Metanephros (tissue), 2 donors: ENCODE results near the gene ARMC7. TPM values are rescaled to one million over a fixed set of nuclear protein-coding genes. Genes with fewer than 3 reads are reported as not detected.

Experiments used
- small RNA-seq: library from RNA; depleted of rRNA; stranded (forward); fragments of <200 nt; gene quantifications from one replicate; pipeline ENCODE3, GENCODE V24; 2014; ENCODE audit warnings: low replicate concordance
- total RNA-seq: library from RNA; depleted of rRNA; stranded (reverse); fragments of >200 nt; gene quantifications from one replicate; pipeline ENCODE4 v1.2.3, GENCODE V29; 2014

Gene ARMC7
- 9.2 TPM for total RNA-seq

DNA sequence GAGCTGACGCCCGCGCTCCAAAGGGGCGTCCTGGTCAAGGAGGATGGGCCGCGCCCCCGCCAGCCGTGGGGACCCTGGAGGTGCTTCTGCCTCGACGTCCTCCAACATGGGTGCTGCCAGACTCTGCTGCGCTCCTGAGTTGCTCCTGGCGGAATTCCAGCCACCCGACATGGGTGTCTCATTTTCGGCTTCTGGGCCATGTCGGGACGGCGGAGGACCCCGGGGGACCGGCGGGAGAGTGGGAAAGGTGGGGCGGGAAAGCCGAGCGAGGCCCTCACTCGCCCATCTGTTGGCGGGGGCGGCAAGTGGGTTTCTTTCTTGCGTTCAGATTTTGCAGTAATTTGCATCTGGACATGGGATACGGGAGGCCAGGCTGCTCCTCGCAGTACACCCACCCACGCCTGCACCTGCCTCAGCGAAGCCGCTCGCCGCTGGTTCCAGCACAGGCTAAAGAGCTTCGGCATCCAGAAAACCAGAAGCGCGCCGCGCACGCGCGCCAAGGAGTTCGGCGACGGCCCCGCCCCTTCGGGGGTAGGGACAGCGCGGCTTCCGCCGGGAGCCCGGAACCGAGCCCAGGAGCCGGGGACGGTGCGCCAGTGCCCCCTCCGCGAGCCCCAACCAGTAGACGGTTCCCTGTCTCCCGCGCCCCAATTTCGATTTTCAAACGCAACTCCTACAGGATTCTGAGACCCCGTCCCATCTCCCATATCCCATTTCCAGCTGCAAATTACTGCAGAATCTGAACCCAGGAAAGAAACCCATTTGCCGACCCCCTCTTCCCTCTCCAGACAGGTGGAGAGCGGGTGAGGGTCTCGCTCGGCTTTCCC is at the start of gene ARMC7:
Gene ARMC7 (plus strand): TSS at position 563 of the 827 bp plus-strand sequence. CDS start 320 bp downstream, outside the sequence.

DNA sequence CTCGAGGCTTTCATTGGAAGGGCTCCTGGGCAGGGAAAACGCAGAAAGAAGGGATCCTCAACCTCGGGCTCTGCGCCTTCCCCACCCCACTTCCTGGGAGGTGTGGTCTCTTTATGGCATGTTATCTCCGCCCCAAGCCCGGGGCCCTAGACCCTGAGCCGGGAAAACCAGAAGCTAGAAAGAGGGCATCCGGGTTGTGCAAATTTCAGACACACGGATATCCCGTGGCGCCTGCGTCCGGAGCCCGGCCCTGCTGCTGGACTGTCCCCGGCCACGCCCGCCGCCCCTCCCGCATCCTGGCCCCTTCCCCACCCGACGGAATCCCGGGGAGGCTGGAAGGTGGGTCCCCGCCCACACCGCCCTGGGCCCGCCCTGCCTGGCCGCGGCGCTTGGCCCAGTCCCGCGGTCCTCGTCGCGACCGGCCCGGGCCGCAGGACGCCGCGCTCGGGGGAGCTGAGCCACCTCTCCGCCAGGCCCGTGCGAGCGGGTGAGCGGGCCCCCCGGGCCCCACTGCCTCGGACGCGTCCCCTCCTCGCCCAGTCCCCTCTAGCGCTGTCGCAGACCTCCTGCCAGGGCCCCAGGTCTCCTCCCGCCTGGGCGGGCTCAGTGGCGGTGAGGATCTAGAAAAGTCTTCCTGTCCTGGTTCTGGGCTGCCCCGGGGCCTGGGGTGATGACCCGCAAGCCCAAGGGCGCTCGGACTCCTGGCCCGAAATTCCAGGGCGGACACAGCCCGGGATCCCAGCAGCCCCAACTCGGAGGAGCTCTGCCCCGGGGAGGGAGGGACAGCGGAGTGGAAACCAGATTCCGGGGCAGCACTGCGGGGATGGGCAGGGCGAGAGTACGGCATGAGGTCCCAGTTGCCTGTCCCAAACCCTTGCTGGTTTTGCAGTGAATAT is 22.0 kb upstream of the ARMC7 start, which contains the start of gene SLC16A5:
Gene SLC16A5 (plus strand): TSS at position 397 of the 896 bp plus-strand sequence. CDS start 5,683 bp downstream, outside the sequence.

DNA sequence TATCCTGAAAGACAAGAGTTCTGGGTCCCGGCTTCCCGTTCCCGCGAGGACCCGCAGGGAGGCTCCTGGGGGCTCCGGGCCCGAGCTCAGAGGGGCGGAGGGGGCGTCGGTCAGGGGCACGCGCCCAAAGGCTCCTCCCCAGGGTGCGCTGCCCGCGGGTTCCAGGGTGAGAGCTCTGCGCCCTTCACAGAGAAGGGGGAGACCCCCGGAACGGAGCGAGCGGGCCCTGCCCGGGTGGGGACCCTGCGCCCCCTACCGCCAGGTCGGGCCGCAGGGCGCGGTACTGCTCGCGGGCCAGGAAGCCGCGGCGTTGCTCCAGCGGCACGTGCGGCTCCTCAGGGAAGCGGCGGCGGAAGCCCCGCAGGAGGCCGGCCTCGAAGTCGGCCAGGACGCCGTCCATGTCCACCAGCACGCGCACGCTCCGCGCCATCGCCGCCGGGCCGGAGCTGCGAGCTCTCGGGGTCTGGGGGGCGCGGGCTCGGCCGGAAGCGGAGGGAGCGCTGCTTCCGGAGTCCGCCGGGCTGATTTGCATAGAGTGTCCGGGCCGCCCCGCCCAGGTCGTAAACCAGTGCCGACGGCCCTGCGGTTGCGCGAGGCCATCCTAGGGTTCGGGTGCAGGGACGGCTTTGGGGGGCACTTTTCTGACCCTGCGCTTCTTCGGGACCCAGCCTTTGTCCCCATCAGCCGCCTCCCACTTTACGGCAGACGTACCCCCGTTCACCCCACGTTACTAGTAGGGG is 21.7 kb downstream of the ARMC7 start, which contains the start of gene NT5C:
Gene NT5C (minus strand): TSS at position 465 of the 740 bp plus-strand sequence. CDS start 35 bp downstream, at position 430.

DNA sequence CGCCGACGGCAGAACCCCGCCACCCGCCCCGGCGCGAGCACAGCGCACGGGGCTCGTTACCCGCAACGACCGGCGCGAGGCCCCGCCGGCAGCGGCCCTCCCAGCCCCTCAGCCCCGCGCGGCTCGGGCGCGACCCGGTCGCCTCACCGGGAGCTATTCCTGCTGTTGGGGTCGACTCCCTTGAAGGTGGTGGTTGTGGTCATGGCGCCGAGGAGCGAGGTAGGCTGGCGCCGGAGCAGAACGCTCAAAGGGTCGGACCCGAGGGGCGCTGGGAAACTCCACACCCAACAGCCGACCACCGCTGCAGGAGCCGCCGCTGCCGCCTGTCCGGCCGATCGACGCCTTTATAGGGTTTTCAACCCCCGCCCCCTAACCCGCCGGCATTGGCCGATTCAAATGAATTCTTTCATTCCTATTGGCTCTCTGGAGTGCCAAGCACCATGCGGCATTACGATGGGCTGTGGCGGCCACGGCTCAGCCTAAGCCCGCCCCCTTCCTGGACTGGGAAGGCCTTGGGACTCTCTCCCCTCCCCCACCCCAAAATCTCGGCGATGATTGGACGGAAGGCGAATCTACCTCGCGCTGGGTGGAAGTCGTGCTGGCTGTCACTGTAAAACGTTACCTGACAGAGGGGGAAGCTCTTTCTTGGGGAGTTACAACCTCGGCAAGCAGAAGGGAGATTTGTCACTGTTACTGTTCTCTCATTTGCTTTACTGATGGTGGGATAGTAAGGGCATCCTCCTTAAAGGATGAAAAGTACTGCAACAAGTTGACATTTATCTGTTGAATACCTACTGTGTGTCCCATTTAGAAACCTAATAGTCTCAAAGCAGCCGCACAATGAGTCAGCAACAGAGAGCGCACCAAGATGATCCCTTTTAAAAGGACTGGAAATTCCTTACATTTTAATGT is 44.7 kb downstream of the ARMC7 start, which contains the start of gene JPT1:
Gene JPT1 (minus strand): TSS at position 318 of the 912 bp plus-strand sequence. CDS start 115 bp downstream, at position 203.

Small RNA genes within 50 kb of the gene (small RNA-seq; reads per million reads assigned to genes)
- gene AC111186.1, result not detected
- gene RF00019, result not detected

Other genes with a start within 250 kb of the ARMC7 start
- 7.5 TPM for gene FDXR, start 237.0 kb upstream of the ARMC7 start, total RNA-seq
- gene FADS6, start 216.3 kb upstream of the ARMC7 start, total RNA-seq, result 0.64 TPM
- 0.64 TPM for gene USH1G, start 186.7 kb upstream of the ARMC7 start, total RNA-seq
- not detected for gene OTOP2, start 185.7 kb upstream of the ARMC7 start, total RNA-seq
- not detected for gene OTOP3, start 174.1 kb upstream of the ARMC7 start, total RNA-seq
- gene HID1, start 137.2 kb upstream of the ARMC7 start, total RNA-seq, result 13.1 TPM
- 8.2 TPM for gene CDR2L, start 122.3 kb upstream of the ARMC7 start, total RNA-seq
- 40.1 TPM for gene MRPL58, start 97.3 kb upstream of the ARMC7 start, total RNA-seq
- 237 TPM for gene ATP5PD, start 63.0 kb upstream of the ARMC7 start, total RNA-seq
- 18.5 TPM for gene KCTD2, start 62.7 kb upstream of the ARMC7 start, total RNA-seq
- 62.5 TPM for gene SLC16A5, start 22.0 kb upstream of the ARMC7 start, total RNA-seq
- 72.2 TPM for gene NT5C, start 21.8 kb downstream of the ARMC7 start, total RNA-seq
- gene JPT1, start 44.5 kb downstream of the ARMC7 start, total RNA-seq, result 53.8 TPM
- 209 TPM for gene SUMO2, start 73.0 kb downstream of the ARMC7 start, total RNA-seq
- 49.2 TPM for gene NUP85, start 95.7 kb downstream of the ARMC7 start, total RNA-seq
- gene GGA3, start 151.6 kb downstream of the ARMC7 start, total RNA-seq, result 25.7 TPM
- gene MRPS7, start 151.9 kb downstream of the ARMC7 start, total RNA-seq, result 48.6 TPM
- 16.1 TPM for gene MIF4GD, start 161.3 kb downstream of the ARMC7 start, total RNA-seq
- gene SLC25A19, start 179.5 kb downstream of the ARMC7 start, total RNA-seq, result 8.6 TPM